Activated CD8-positive, alpha-beta T cell treated with anti-CD3 and anti-CD28 coated beads for 36 hours (primary cell): Measurements from ENCODE around the gene PRDM11. TPM values are rescaled to one million over a fixed set of nuclear protein-coding genes. Genes with fewer than 3 reads are reported as not detected.

Experiments
- ATAC-seq: fragments of 200-7000 bp; cut with Tn5 transposase; one replicate; pipeline ENCODE4 v1.10.0; 2021; ENCODE audit warnings: mild to moderate bottlenecking, moderate library complexity
- CTCF ChIA-PET: fragments of 350-600 bp; sonication (Branson Sonifier 250); formaldehyde crosslinking; loops from one replicate; lab custom pipeline; 2021; ENCODE audit warnings: antibody characterized with exemption; lab: Charles Lee
- POLR2A ChIA-PET: fragments of 350-600 bp; sonication (Branson Sonifier 250); formaldehyde crosslinking; loops from one replicate; lab custom pipeline; 2021; ENCODE audit warnings: antibody characterized with exemption; lab: Charles Lee
- DNase-seq: peaks from one replicate; pipeline ENCODE4 v3.0.0-alpha.2; 2020
- H3K27ac Mint-ChIP-seq: one replicate; pipeline ENCODE4 v1.8.0; 2021; ENCODE audit warnings: mild to moderate bottlenecking, mixed read lengths
- H3K27me3 Mint-ChIP-seq: one replicate; pipeline ENCODE4 v1.8.0; 2021; ENCODE audit warnings: mixed read lengths
- H3K36me3 Mint-ChIP-seq: one replicate; pipeline ENCODE4 v1.8.0; 2021; ENCODE audit warnings: low read depth, mixed read lengths
- H3K4me1 Mint-ChIP-seq: one replicate; pipeline ENCODE4 v1.8.0; 2021; ENCODE audit warnings: low read depth, mixed read lengths
- H3K4me3 Mint-ChIP-seq: one replicate; pipeline ENCODE4 v1.8.0; 2021; ENCODE audit warnings: mild to moderate bottlenecking, moderate library complexity, mixed read lengths
- H3K9me3 Mint-ChIP-seq: one replicate; pipeline ENCODE4 v1.8.0; 2021; ENCODE audit warnings: mixed read lengths
- intact Hi-C: fragments of 100-400 bp; cut with micrococcal nuclease; formaldehyde crosslinking; loops from one replicate; pipeline ENCODE4 v1.10.0; 2022
- total RNA-seq, 2 experiments: library from RNA; stranded (reverse); gene quantifications; one replicate each; pipeline ENCODE4 v1.2.3, GENCODE V29; 2021
- TF ChIP-seq, protein P1 (sequence below): fragments of 200-600 bp; IDR thresholded peaks from one replicate; pipeline ENCODE4 v1.8.0; 2022; ENCODE audit warnings: antibody characterized with exemption, mild to moderate bottlenecking

The PRDM11 gene
- total RNA-seq, 2 experiments from 2014 or later = 2.6 to 3.5 TPM

- H3K27me3 Mint-ChIP-seq = peaks cover 4% of the 10 kb centered on the region
- intact Hi-C loops = no loop called here
- H3K9me3 Mint-ChIP-seq = no peaks in the 10 kb centered on the region
- CTCF ChIA-PET = interaction anchor here (1.0 to 1.7 kb wide), 3 partner anchors 14 to 182 kb away, joined by 3 to 5 read pairs (median 4); no protein-coding TSS in a partner anchor
- no peak overlapping the region for H3K27ac Mint-ChIP-seq
- TF ChIP-seq, protein P1, sequence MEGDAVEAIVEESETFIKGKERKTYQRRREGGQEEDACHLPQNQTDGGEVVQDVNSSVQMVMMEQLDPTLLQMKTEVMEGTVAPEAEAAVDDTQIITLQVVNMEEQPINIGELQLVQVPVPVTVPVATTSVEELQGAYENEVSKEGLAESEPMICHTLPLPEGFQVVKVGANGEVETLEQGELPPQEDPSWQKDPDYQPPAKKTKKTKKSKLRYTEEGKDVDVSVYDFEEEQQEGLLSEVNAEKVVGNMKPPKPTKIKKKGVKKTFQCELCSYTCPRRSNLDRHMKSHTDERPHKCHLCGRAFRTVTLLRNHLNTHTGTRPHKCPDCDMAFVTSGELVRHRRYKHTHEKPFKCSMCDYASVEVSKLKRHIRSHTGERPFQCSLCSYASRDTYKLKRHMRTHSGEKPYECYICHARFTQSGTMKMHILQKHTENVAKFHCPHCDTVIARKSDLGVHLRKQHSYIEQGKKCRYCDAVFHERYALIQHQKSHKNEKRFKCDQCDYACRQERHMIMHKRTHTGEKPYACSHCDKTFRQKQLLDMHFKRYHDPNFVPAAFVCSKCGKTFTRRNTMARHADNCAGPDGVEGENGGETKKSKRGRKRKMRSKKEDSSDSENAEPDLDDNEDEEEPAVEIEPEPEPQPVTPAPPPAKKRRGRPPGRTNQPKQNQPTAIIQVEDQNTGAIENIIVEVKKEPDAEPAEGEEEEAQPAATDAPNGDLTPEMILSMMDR = peak; percentile 34
- H3K4me1 Mint-ChIP-seq = peaks cover 3% of the 10 kb centered on the region
- POLR2A ChIA-PET = interaction anchor here (0.7 kb wide), 1 partner anchor 39 kb away, joined by 3 read pairs; no protein-coding TSS in a partner anchor
- H3K4me3 Mint-ChIP-seq = no peak overlapping the region
- peaks cover 6% of the 10 kb centered on the region for H3K36me3 Mint-ChIP-seq
- ATAC-seq = no peak
- DNase-seq = no peak
These were observed 36.5 kb downstream of the PRDM11 start for GRCh38 chr11:45182902-45183301.

DNA sequence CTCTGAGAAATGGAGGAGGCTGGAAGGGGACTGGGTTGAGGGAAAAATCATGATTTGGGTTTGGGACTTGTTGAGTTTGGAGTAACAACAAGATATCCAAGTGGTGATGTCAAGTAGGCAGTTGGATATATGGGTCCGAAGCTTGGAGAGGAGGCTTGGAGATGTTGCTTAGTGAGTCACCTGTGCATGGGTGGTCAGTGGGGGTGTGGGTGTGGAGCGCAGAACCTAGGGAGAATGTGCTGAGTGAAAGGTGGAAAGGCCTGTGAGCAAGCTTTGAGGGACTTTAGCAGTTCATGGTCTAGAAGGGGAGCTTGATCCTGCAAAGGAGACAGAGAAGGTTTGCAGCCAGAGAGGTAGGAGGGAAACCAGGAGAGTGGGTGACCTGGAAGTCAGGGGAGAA, 38.2 kb downstream of the PRDM11 start:
- ChIA-PET CTCF (interaction anchor here (1.3 to 1.9 kb wide), 4 partner anchors 9 to 148 kb away, joined by 4 to 6 read pairs (median 5); no protein-coding TSS in a partner anchor), POLR2A (interaction anchor here (1.4 kb wide), 1 partner anchor 18 kb away, joined by 4 read pairs; no protein-coding TSS in a partner anchor)
- TF ChIP-seq, protein P1 = no peak
- peaks cover 9% of the 10 kb centered on the region for H3K36me3 Mint-ChIP-seq
- H3K9me3 Mint-ChIP-seq = no peaks in the 10 kb centered on the region
- intact Hi-C loops = no loop called here
- H3K4me1 Mint-ChIP-seq = peaks cover 3% of the 10 kb centered on the region
- H3K27me3 Mint-ChIP-seq = no peaks in the 10 kb centered on the region
- no peak for DNase-seq
- H3K27ac Mint-ChIP-seq = no peak overlapping the region
- no peak for ATAC-seq
- H3K4me3 Mint-ChIP-seq = no peak overlapping the region

GRCh38 chr11:45185228-45185729, 38.8 kb downstream of the PRDM11 start:
- DNase-seq (no peak), ATAC-seq (no peak)
- intact Hi-C loops = no loop called here
- Mint-ChIP-seq H3K4me3 (no peak overlapping the region), H3K27ac (no peak overlapping the region), H3K9me3 (no peaks in the 10 kb centered on the region), H3K4me1 (no peaks in the 10 kb centered on the region), H3K36me3 (peaks cover 9% of the 10 kb centered on the region), H3K27me3 (no peaks in the 10 kb centered on the region)
- ChIA-PET CTCF (interaction anchor here (1.7 to 1.9 kb wide), 2 partner anchors 8 to 14 kb away, joined by 4 to 6 read pairs; no protein-coding TSS in a partner anchor), POLR2A (interaction anchor here (1.4 kb wide), 1 partner anchor 19 kb away, joined by 4 read pairs; no protein-coding TSS in a partner anchor)
- TF ChIP-seq, protein P1 = no peak

DNA sequence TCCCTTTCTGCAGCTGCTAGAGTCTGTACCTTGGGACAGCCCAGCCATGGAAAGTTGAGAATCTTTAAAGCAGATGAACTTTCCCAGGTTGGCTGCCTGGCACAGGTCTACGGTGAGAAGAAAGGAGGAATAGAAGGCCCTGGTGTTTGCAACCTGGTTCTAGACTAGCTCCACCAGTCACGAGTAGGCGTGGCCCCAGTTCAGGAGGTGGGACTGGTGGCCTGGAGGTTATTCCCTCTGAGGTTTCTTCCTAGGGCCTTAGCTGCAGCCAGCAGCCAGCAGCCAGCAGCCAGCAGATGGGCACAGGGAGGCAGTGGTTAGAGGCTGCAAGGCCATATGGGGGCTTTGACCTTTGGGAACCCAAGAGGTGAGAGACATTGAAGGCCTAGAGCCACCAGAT, 40.9 kb downstream of the PRDM11 start:
- POLR2A ChIA-PET = no interaction called here
- Mint-ChIP-seq H3K27ac (no peak overlapping the region), H3K36me3 (peaks cover 9% of the 10 kb centered on the region), H3K9me3 (no peaks in the 10 kb centered on the region), H3K4me3 (no peak overlapping the region), H3K4me1 (no peaks in the 10 kb centered on the region), H3K27me3 (no peaks in the 10 kb centered on the region)
- no peak for ATAC-seq
- intact Hi-C loops = no loop called here
- CTCF ChIA-PET = interaction anchor here (1.5 kb wide), 1 partner anchor 76 kb away, joined by 3 read pairs; no protein-coding TSS in a partner anchor
- DNase-seq = no peak
- TF ChIP-seq, protein P1 = no peak

DNA sequence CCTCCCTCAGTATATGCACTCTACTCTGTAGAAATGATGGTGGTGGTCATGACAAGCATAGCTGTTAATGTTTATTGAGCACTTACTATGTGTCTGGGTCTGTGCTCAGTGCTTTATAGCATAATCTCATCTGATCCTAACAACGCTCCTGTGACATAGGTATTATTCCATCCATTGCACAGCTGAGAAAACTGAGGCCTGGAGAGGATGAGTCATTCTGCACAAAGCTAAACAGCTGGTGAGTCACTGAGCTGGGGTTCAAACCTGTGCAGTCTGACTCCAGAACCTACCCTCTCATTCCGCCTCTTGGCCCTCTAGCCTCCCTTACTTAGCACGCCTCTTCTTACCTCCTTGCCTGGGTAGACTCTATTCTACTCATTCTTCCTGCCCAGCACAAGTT, 41.7 kb downstream of the PRDM11 start:
- intact Hi-C loops = no loop called here
- Mint-ChIP-seq H3K27me3 (no peaks in the 10 kb centered on the region), H3K4me1 (no peaks in the 10 kb centered on the region), H3K9me3 (no peaks in the 10 kb centered on the region), H3K4me3 (no peak overlapping the region), H3K27ac (no peak overlapping the region), H3K36me3 (peaks cover 8% of the 10 kb centered on the region)
- CTCF ChIA-PET = no interaction called here
- no peak for ATAC-seq
- TF ChIP-seq, protein P1 = no peak
- POLR2A ChIA-PET = no interaction called here
- DNase-seq = no peak
